Caki2 (cell line): ENCODE data around the gene SMAD9. TPM values are rescaled to one million over a fixed set of nuclear protein-coding genes. Genes with fewer than 3 reads are reported as not detected.
"Not testable (repeated sequence)": the region's sequence is repeated elsewhere in the genome, so short reads cannot be mapped to it uniquely, and the experiment has no call there.

Experiments used
- DNase-seq: peaks from one replicate; pipeline ENCODE4 v3.0.0-alpha.2; 2015; ENCODE audit warnings: low read depth
- in situ Hi-C: cut with HindIII; loops from 2 replicates; pipeline ENCODE4 v1.10.0; 2016; ENCODE audit warnings: low sequenced_read_pairs, low pct_unique_long_range_greater_than_20kb, mixed read lengths
- total RNA-seq: library from RNA; depleted of rRNA; stranded (reverse); fragments of >200 nt; shearing (Covaris generic); gene quantifications from 2 replicates; pipeline ENCODE4 v1.2.3, GENCODE V29; 2014; ENCODE audit warnings: low replicate concordance

SMAD9 gene
- total RNA-seq, 1 experiment from 2014 or later = 0.64 TPM

GRCh38 chr13:36914648-36915047 is 5.4 kb downstream of the SMAD9 start:
- in situ Hi-C loops = no loop called here
- DNase-seq = no peak

DNA sequence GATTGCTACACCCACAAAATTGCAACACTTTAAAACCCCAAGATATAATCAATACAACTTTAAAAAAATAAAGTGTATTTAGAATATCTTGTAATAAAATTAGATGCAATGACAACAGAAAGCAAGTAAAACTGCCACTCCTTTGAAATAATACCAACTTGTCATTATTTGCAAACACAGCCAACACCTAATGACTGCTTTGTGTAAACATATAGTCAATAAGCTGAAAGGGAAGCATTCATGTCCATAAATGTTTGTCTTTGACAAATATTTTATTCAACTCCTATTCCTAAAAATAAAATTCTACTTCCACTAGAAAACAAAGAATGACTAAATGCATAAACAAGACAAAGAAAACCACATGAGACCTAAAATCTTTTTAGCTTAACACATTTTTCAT is 6.6 kb downstream of the SMAD9 start:
- no peak for DNase-seq

DNA sequence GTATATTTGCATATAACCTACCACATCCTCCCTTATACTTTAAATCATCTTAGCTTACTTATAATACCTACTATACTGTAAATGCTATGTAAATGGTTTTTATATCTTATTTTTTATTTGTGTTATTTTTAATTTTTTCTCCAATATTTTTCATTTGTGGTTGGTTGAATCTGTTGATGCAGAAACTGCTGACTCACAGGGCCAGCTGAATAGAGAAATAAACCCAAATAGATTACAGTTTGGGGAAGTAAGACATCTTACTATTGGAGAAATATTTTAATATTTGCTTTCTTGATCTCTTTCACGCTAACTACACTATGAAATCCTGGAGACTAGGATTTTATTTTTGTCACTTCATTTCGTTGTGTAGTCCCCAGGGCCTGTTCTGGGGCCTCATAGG is 7.1 kb downstream of the SMAD9 start:
- in situ Hi-C loops = no loop called here
- DNase-seq = no peak

More for the DNA sequence above, 6.6 kb downstream of the SMAD9 start:
- in situ Hi-C loops = no loop called here

GRCh38 chr13:36912369-36912768 is 7.7 kb downstream of the SMAD9 start:
- in situ Hi-C loops = no loop called here
- no peak for DNase-seq

DNA sequence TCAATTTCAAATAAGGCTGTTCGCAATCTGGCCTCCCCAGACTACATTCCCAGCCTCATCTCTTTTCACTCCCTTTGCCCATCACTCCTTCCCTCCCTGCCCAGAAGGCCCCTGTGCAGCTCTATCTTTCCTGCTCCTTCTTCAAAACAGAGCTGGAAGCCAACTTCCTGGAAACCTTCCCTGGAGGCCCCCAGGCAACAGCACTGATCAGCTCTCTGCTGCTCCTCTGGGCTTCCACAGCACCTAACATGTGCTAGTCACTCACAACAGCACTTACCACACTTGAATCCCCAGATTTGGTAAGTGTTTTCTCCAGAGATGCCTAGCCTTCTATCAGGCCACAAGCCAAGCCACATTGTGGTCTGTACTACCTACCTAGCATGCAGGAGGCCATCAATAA is 9.5 kb downstream of the SMAD9 start:
- in situ Hi-C loops = no loop called here
- DNase-seq = no peak

DNA sequence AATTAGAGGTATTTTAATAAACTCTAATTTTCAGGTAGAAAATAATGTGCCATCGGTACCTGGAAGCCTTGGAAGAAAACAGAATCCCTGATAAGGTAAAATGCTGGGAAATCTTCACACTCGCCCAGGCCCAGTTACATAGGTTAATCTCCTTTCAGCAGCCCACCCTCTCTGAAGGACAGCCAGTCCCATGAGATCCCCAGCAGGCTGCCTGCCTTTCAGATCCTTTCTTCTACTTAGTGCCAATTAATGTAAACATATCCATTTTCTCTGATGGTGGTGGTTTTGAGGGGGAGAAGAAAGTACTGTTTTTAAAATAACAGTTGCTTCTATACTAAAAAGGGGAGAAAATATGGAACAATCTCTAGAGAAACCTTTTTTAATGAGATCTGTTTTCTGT is 12.2 kb downstream of the SMAD9 start:
- in situ Hi-C loops = no loop called here
- no peak for DNase-seq

DNA sequence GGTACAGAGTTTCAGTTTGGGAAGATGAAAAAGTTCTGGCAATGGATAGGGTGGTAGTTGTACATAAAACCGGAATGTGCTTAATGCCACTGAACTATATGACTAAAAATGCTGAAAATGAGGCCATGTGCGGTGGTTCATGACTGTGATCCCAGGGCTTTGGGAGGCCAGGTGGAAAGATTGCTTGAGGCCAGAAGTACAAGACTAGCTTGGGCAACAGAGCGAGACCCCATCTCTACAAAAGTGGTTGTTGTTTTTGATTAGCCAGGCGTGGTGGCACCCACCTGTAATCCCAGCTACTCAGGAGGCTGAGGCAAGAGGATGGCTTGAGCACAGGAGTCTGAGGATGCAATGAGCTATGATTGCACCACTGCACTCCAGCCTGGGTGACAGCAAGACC is 12.8 kb downstream of the SMAD9 start:
- in situ Hi-C loops = no loop called here
- peak; percentile 28 for DNase-seq

DNA sequence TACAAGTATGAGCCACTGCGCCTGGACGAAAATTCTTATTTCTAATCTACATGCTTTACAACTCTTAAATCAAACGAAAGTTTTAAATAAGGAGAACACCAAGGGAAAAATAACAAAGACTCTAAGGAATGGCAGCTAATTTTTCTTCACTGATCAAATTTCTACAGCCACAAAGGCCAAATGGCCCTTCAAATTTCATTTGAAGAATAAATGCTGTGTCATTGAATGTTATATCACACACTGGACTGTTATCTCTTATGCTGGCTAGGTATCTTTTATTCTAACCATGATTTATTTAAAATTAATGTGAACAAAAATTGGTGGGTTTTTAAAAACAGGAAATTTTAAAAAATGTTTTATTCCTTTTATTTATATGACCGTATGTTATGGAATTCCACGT is 14.1 kb downstream of the SMAD9 start:
- in situ Hi-C loops = no loop called here

DNA sequence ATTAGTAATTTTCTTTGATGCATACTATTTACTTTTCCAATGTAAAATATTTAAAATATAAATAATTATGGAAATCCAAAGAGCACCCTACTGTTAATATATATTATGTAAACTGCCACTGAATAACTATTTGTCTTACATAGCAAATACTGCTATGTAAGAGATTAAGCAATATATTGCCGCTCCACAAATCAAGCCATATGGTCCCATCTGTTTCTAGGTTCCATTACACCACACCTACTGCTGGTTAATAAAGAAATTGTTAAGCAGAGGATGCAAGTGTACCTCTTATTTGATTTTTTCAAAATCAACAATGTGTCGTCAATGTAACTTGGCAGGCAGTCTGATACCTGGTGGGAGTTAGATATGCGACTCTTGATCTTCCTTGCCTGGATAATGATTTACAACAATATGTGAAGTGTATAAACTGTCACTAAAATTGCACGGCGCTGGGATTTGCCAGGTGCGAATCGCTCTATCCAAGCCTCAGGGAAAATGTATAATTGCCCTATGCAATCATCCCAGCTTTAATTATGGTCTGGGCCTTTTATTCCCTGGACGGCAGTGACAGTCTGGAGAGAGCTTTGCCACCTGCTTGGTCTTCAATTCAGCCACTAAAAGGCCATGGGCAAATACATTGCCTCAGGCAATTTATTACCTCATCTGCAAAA is 16.0 kb downstream of the SMAD9 start:
- in situ Hi-C loops = no loop called here
- DNase-seq = no peak

More for the DNA sequence above, 14.1 kb downstream of the SMAD9 start:
- DNase-seq = no peak

- in situ Hi-C loops = no loop called here
- no peak for DNase-seq
These were observed 22.9 kb downstream of the SMAD9 start for GRCh38 chr13:36897054-36897616.

DNA sequence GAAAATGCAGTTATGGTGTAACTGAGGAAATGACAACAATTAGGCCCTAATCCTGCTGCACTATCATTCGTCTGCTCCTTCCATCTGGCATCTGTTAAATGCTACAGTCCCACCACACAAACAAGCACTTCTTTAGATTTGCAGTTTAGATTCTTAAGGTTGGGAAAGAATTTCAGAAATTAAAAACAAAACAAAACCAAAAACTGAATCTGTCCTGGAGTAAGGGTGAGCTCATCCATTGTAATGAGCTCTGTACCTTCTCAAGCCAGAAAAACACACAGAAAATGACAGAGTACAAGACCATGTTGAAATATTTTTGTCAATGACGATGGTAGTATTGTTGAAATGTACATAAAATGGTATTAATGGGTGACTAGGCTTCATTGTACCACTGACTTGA is 28.3 kb downstream of the SMAD9 start:
- in situ Hi-C loops = no loop called here
- no peak for DNase-seq

DNA sequence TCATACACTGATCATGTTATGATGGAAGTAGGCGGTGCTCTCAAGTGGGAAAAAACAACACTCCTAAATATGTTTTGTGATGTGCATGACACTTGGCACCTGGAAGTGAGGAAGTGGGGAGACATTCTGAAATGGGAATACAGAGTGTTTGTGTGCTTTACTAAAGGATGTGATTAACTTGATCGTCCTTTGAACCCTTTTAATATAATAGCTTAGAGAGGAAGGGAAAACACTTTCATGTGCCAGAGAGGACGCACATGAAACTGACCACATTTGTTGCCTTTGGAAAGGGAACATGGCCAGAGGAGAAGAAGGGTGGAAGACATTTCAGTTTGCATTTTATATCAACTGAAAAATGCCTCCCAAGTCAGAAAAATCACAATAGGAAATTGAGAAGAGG is 31.4 kb downstream of the SMAD9 start:
- no peak for DNase-seq
- in situ Hi-C loops = no loop called here

GRCh38 chr13:36887758-36888521 is 32.1 kb downstream of the SMAD9 start:
- DNase-seq = no peak
- in situ Hi-C loops = no loop called here

GRCh38 chr13:36885901-36886300 is 34.1 kb downstream of the SMAD9 start:
- DNase-seq = no peak
- in situ Hi-C loops = no loop called here

GRCh38 chr13:36884235-36884634 is 35.8 kb downstream of the SMAD9 start:
- in situ Hi-C loops = no loop called here
- no peak for DNase-seq

- in situ Hi-C loops = no loop called here
- DNase-seq = no peak
These were observed 36.2 kb downstream of the SMAD9 start for GRCh38 chr13:36883824-36884223.

DNA sequence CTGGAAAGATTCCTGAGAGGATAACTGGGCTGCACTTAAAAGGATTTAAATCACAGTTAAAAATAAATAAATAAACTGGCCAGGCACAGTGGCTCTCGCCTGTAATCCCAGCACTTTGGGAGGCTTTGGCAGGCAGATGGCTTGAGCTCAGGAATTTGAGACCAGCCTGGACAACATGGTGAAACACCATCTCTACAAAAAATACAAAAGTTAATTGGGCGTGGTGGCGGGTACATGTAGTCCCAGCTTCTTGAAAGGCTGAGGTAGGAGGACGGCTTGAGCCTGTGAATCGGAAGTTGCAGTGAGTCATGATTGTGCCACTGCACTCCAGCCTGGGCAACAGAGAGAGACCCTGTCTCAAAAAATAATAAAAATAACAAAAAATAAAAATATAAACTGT is 36.6 kb downstream of the SMAD9 start:
- DNase-seq, in situ Hi-C loops: not testable (repeated sequence)

DNA sequence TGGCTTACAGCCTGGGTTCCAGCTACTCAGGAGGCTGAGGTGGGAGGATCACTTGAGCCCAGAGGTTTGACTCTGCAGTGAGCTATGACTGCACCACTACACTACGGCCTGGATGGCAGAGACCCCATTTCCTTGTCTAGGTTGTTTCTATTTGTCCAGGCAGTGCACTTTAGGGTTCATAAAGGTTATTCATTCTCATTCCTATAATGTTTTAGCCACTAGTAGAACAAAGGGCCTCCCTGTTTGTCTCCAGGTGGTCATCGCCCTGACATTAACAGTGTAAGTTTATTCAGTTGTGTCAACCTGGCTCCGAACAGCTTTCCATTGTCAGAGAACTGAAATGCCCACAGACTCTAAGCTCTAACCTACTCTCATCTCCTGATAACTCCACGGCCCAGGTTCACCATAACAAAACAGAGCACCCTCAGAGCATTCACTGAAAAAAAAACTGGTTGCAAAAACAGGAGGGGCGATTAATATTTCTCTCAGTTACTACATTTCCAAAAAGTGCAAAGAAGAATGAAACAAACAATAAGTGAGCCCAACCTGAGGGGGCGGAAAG is 37.1 kb downstream of the SMAD9 start:
- in situ Hi-C loops = no loop called here
- DNase-seq = no peak

DNA sequence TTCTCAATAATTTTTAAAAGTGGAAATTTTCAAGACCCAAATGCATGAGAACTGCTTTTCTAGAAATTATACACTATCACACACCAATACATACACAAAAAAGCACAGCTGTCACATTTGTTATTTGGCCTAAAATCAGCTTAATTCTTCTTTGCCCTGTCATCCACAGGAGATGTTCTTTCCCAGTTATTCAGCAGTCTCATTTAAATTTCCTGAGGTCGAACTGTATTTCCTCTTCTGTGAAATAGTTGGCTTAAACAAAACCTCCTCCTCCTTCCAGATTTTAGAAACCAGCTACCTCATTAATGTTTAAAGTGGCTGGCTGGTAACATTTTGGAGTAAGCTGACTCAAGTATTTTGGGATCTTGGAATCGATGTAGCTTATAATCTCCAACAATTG is 39.1 kb downstream of the SMAD9 start:
- no peak for DNase-seq
- in situ Hi-C loops = no loop called here
